Osteoblast (primary cell): ENCODE data around the gene TMEM14B. TPM values are rescaled to one million over a fixed set of nuclear protein-coding genes. Genes with fewer than 3 reads are reported as not detected.

Experiments used
- DNase-seq: peaks from one replicate; pipeline ENCODE4 v3.0.0; 2011; ENCODE audit warnings: low spot score, mixed read lengths; ENCODE audit not compliant: insufficient read length; ENCODE audit errors: missing footprints
- H2AFZ ChIP-seq: 2 replicates; pipeline ENCODE4 v1.6.0; 2011; ENCODE audit warnings: mild to moderate bottlenecking, low read length
- H3K27ac ChIP-seq: 2 replicates; pipeline ENCODE4 v1.5.1; 2011; ENCODE audit warnings: mild to moderate bottlenecking, low read depth, low read length, moderate library complexity
- H3K27me3 ChIP-seq: 2 replicates; pipeline ENCODE4 v1.6.0; 2012; ENCODE audit warnings: mild to moderate bottlenecking, control low read depth, inconsistent platforms, low read length, moderate library complexity; ENCODE audit not compliant: insufficient read depth
- H3K36me3 ChIP-seq: 2 replicates; pipeline ENCODE4 v1.5.1; 2011; ENCODE audit warnings: mild to moderate bottlenecking, low read length, control low read depth, moderate library complexity; ENCODE audit not compliant: insufficient read depth
- H3K4me1 ChIP-seq: 2 replicates; pipeline ENCODE4 v1.5.1; 2011; ENCODE audit warnings: mild to moderate bottlenecking, low read length, control low read depth, moderate library complexity; ENCODE audit not compliant: insufficient read depth
- H3K4me2 ChIP-seq: 2 replicates; pipeline ENCODE4 v1.6.0; 2011; ENCODE audit warnings: mild to moderate bottlenecking, low read length; ENCODE audit not compliant: insufficient read depth
- H3K4me3 ChIP-seq: fragments of 200-600 bp; sonication (generic); 3 replicates; pipeline ENCODE4 v1.5.1; 2012; ENCODE audit warnings: mild to moderate bottlenecking, low read length, inconsistent platforms; ENCODE audit not compliant: insufficient read depth
- H3K79me2 ChIP-seq: 2 replicates; pipeline ENCODE4 v1.6.0; 2012; ENCODE audit warnings: mild to moderate bottlenecking, low read length, control low read depth, inconsistent platforms; ENCODE audit not compliant: insufficient read depth
- H3K9me3 ChIP-seq: 2 replicates; pipeline ENCODE4 v1.5.1; 2011; ENCODE audit warnings: low read depth, low read length, control low read depth
- H4K20me1 ChIP-seq: 2 replicates; pipeline ENCODE4 v1.6.0; 2012; ENCODE audit warnings: mild to moderate bottlenecking, low read length, control low read depth; ENCODE audit not compliant: insufficient read depth
- small RNA-seq: library from RNA; depleted of rRNA; stranded (forward); fragments of <200 nt; gene quantifications from one replicate; pipeline ENCODE3, GENCODE V24; 2012
- total RNA-seq: library from RNA; depleted of rRNA; stranded (reverse); fragments of >200 nt; gene quantifications from 2 replicates; pipeline ENCODE4 v1.2.3, GENCODE V29; 2012
- TF ChIP-seq, protein P1 (sequence below): IDR thresholded peaks from 2 replicates; pipeline ENCODE4 v1.5.1; 2011; ENCODE audit warnings: mild to moderate bottlenecking, low read depth, low read length, moderate library complexity; ENCODE audit errors: extremely low read depth

TMEM14B gene
- total RNA-seq, 1 donor = 64.1 TPM

DNA sequence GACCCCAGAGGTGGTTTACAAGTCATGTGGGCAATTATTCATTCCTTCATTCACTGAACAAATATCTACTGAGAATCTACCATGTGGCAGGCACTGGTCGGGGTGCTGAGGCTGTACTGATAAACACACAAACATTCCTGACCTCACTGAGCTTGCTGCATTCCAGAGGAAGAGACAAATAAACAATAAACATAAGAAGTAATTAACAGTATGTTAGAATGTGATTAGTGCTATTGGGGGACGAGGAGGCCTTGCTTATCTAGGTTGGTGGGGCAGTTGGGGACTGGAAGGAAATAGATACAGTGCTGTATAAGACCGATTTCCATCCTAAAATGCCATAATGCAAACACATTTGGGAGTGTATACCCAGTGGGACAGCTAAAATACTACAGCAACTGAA, 46.6 kb downstream of the TMEM14B start:
- Histone ChIP-seq H3K36me3 (no peaks in the 10 kb centered on the region), H3K27me3 (no peaks in the 10 kb centered on the region), H3K9me3 (no peaks in the 10 kb centered on the region), H4K20me1 (no peaks in the 10 kb centered on the region), H3K27ac (no peak overlapping the region), H3K4me3 (no peak overlapping the region), H3K4me1 (no peaks in the 10 kb centered on the region), H3K4me2 (no peak overlapping the region), H3K79me2 (no peaks in the 10 kb centered on the region), H2AFZ (no peak overlapping the region)
- no peak for DNase-seq
- TF ChIP-seq, protein P1, sequence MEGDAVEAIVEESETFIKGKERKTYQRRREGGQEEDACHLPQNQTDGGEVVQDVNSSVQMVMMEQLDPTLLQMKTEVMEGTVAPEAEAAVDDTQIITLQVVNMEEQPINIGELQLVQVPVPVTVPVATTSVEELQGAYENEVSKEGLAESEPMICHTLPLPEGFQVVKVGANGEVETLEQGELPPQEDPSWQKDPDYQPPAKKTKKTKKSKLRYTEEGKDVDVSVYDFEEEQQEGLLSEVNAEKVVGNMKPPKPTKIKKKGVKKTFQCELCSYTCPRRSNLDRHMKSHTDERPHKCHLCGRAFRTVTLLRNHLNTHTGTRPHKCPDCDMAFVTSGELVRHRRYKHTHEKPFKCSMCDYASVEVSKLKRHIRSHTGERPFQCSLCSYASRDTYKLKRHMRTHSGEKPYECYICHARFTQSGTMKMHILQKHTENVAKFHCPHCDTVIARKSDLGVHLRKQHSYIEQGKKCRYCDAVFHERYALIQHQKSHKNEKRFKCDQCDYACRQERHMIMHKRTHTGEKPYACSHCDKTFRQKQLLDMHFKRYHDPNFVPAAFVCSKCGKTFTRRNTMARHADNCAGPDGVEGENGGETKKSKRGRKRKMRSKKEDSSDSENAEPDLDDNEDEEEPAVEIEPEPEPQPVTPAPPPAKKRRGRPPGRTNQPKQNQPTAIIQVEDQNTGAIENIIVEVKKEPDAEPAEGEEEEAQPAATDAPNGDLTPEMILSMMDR = no peak

DNA sequence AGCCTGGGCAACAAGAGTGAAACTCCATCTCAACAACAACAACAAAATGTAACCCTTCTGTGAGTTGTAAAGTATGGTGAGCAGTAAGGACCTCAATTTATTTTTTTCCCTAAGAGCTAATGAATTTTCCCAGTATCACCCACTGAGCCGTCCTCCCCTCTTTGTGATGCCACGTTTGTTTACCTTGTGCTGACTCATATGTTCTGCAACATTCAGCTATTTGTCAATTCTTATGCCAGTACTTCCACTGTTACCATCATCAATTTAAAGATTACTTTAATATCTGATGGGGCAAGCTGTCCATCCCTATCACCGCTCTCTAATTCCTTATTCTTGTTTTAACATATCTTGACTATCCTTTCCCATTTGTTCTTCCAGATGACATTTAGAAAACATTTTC, 53.2 kb downstream of the TMEM14B start:
- peaks cover 3% of the 10 kb centered on the region for H4K20me1 ChIP-seq
- H3K27me3 ChIP-seq = no peaks in the 10 kb centered on the region
- no peak overlapping the region for H3K27ac ChIP-seq
- H3K79me2 ChIP-seq = no peaks in the 10 kb centered on the region
- H3K4me2 ChIP-seq = no peak overlapping the region
- no peak overlapping the region for H3K4me3 ChIP-seq
- no peaks in the 10 kb centered on the region for H3K36me3 ChIP-seq
- TF ChIP-seq, protein P1 = no peak
- no peaks in the 10 kb centered on the region for H3K4me1 ChIP-seq
- no peaks in the 10 kb centered on the region for H3K9me3 ChIP-seq
- H2AFZ ChIP-seq = no peak overlapping the region
- no peak for DNase-seq

DNA sequence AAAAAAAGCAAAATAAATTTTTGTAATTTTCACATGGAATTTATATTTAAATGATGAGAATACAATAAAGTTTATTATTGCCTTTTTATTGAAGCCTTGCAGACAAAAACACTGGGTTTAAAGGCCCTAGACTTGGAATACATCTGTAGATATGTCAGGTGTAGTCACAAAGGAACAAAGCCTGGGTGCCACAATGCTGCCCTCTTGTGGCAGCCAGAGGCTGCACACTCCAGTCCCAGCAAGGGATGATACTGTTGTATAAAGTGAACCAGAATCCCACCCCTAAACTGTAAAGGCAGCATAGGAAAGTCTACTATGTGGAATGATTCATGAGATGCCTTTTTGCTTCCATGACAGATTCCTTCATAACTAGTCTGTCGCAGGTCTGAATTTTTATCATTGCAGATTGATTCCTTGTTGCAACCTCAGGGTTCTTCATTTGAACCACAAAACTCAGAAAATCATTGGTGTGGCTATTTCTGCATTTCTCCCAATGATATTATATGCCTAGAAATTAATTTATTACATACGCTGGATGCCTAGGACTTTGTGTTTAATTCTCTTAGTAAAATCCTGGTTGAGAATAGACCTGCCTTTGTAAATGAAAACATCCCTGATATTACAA, 53.7 kb downstream of the TMEM14B start:
- Histone ChIP-seq H3K27ac (no peak overlapping the region), H3K4me1 (no peaks in the 10 kb centered on the region), H3K36me3 (no peaks in the 10 kb centered on the region), H3K27me3 (no peaks in the 10 kb centered on the region), H4K20me1 (peaks cover 3% of the 10 kb centered on the region), H3K9me3 (no peaks in the 10 kb centered on the region), H2AFZ (no peak overlapping the region), H3K4me2 (no peak overlapping the region), H3K4me3 (no peak overlapping the region), H3K79me2 (no peaks in the 10 kb centered on the region)
- TF ChIP-seq, protein P1 = peak; percentile 99
- DNase-seq = peak; percentile 89

Small RNA genes lying within 50 kb of the gene (small RNA-seq; reads per million reads assigned to genes)
- not detected for gene RNA5SP203

Other genes with a start within 250 kb of the TMEM14B start
- gene GCNT2, start 226.5 kb upstream of the TMEM14B start, total RNA-seq = 0.29 and 0.72 TPM in 2 replicates
- gene C6orf52, start 53.2 kb upstream of the TMEM14B start, total RNA-seq = not detected in 2 replicates
- gene PAK1IP1, start 52.8 kb upstream of the TMEM14B start, total RNA-seq = 17.7 and 18.3 TPM in 2 replicates
- gene TMEM14C, start 24.7 kb upstream of the TMEM14B start, total RNA-seq = 131 and 155 TPM in 2 replicates
- under 0.01 TPM in 1 of 2 replicates, not detected in the other for gene MAK, start 90.7 kb downstream of the TMEM14B start, total RNA-seq
- gene GCM2, start 134.2 kb downstream of the TMEM14B start, total RNA-seq = not detected in 2 replicates
- 0.36 TPM in 1 of 2 replicates, not detected in the other for gene SYCP2L, start 139.2 kb downstream of the TMEM14B start, total RNA-seq